Lower leg skin (tissue), 3 donors: Measurements from ENCODE around the gene CLTA.

ENCODE experiments used
- CTCF ChIP-seq, 3 donors: fragments of 450-650 bp; IDR thresholded peaks; one replicate each; pipeline ENCODE4 v1.5.1; 2016; ENCODE audit warnings: antibody characterized with exemption in 3 of 3, mild to moderate bottlenecking in 3 of 3, moderate library complexity in 2 of 3
- POLR2A ChIP-seq, 2 donors: fragments of 450-650 bp; IDR thresholded peaks; one replicate each; pipeline ENCODE4 v1.6.1; 2016 to 2017; ENCODE audit warnings: antibody characterized with exemption in 2 of 2, mild to moderate bottlenecking in 1 of 2, moderate library complexity in 1 of 2

DNA sequence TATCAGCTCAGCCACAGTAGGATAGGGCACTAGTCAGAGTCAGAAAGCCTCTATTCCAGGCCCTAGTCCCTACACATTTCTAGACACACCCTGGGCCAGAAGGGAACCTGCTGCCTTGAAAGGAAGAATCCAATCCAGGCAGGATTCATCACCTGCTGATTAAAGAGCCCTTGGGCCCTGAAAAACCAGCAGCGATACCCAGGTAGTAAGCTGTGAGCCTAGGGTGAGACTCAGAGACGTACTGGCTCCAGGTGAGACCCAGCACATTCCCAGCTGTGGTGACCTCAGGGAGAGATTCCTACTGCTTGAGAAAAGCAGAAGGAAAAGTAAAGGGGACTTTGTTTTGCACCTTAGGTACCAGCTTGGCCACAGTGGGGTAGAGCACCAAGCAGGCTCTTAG, 16.9 kb upstream of the CLTA start:
- TF ChIP-seq CTCF (IDR thresholded peaks at IDR 0.05), result no peak
- TF ChIP-seq POLR2A (IDR thresholded peaks at IDR 0.05), result no peak
